ENCODE data around the gene CERS6. TPM values are rescaled to one million over a fixed set of nuclear protein-coding genes. Genes with fewer than 3 reads are reported as not detected.

Gene CERS6
- total RNA-seq, 1 donor from 2014 or later: 30.9 TPM

DNA sequence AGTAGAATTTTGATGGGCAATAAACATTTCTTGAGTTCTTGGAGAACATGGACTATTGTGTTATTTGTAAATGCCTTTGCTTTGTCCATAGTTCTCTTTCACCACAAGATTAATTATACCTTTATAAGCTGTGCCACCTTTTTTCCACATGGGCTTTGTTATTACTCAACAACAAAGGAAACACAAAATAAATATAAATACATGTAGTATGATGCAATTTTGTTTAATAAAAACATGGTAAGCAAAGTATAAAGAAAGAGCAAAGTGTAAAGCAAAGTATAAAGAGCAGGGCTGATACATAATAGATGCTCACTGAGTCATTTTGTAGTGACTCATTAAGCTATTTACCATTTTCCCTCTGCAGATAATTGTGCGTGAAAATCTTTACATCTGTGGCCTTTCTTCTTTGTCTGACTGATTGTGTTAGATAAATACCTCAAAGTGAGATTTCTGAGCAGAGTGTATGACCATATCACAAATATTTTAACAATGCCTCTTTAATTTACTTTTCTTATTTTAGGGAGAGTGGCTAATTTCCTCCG, 80.9 kb downstream of the CERS6 start:
- Mint-ChIP-seq H3K27me3 (ENCODE audit: unreplicated experiment) (no peaks in the 10 kb centered on the region), H3K4me3 (ENCODE audit: unreplicated experiment) (no peak overlapping the region), H3K27ac (ENCODE audit: unreplicated experiment) (peak overlapping the region; percentile 38), H3K36me3 (ENCODE audit: unreplicated experiment) (peaks cover 12% of the 10 kb centered on the region), H3K9me3 (ENCODE audit: unreplicated experiment) (peaks cover 16% of the 10 kb centered on the region), H3K4me1 (ENCODE audit: unreplicated experiment) (peaks cover 42% of the 10 kb centered on the region)
- no peak for DNase-seq (ENCODE audit: extremely low spot score, unreplicated experiment)
- TF ChIP-seq, protein P1, sequence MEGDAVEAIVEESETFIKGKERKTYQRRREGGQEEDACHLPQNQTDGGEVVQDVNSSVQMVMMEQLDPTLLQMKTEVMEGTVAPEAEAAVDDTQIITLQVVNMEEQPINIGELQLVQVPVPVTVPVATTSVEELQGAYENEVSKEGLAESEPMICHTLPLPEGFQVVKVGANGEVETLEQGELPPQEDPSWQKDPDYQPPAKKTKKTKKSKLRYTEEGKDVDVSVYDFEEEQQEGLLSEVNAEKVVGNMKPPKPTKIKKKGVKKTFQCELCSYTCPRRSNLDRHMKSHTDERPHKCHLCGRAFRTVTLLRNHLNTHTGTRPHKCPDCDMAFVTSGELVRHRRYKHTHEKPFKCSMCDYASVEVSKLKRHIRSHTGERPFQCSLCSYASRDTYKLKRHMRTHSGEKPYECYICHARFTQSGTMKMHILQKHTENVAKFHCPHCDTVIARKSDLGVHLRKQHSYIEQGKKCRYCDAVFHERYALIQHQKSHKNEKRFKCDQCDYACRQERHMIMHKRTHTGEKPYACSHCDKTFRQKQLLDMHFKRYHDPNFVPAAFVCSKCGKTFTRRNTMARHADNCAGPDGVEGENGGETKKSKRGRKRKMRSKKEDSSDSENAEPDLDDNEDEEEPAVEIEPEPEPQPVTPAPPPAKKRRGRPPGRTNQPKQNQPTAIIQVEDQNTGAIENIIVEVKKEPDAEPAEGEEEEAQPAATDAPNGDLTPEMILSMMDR (IDR thresholded peaks at IDR 0.05): no peak

GRCh38 chr2:168538133-168538532, 82.1 kb downstream of the CERS6 start:
- no peak overlapping the region for H3K27ac Mint-ChIP-seq (ENCODE audit: unreplicated experiment)
- no peaks in the 10 kb centered on the region for H3K27me3 Mint-ChIP-seq (ENCODE audit: unreplicated experiment)
- peaks cover 12% of the 10 kb centered on the region for H3K36me3 Mint-ChIP-seq (ENCODE audit: unreplicated experiment)
- TF ChIP-seq, protein P1 (IDR thresholded peaks at IDR 0.05): no peak
- H3K4me3 Mint-ChIP-seq (ENCODE audit: unreplicated experiment): no peak overlapping the region
- H3K4me1 Mint-ChIP-seq (ENCODE audit: unreplicated experiment): peaks cover 39% of the 10 kb centered on the region
- no peak for DNase-seq (ENCODE audit: extremely low spot score, unreplicated experiment)
- peaks cover 16% of the 10 kb centered on the region for H3K9me3 Mint-ChIP-seq (ENCODE audit: unreplicated experiment)

DNA sequence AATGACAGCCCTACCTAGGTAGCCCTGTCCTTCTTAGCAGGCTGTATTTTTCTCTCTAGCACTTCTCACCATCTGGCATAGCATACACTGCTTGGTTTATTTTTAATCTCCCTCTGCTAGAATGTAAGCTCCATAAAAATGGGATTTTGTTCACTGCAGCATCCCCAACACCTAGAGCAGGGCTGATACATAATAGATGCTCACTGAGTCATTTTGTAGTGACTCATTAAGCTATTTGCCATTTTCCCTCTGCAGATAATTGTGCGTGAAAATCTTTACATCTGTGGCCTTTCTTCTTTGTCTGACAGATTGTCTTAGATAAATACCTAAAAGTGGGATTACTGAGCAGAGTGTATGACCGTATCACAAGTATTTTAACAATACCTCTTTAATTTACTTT, 82.5 kb downstream of the CERS6 start:
- DNase-seq (ENCODE audit: extremely low spot score, unreplicated experiment): no peak
- Mint-ChIP-seq H3K9me3 (ENCODE audit: unreplicated experiment) (peaks cover 16% of the 10 kb centered on the region), H3K36me3 (ENCODE audit: unreplicated experiment) (peaks cover 12% of the 10 kb centered on the region), H3K27ac (ENCODE audit: unreplicated experiment) (no peak overlapping the region), H3K4me1 (ENCODE audit: unreplicated experiment) (peaks cover 36% of the 10 kb centered on the region), H3K4me3 (ENCODE audit: unreplicated experiment) (no peak overlapping the region), H3K27me3 (ENCODE audit: unreplicated experiment) (no peaks in the 10 kb centered on the region)
- TF ChIP-seq, protein P1 (IDR thresholded peaks at IDR 0.05): no peak

- Mint-ChIP-seq H3K4me3 (ENCODE audit: unreplicated experiment) (no peak overlapping the region), H3K36me3 (ENCODE audit: unreplicated experiment) (peaks cover 7% of the 10 kb centered on the region), H3K27ac (ENCODE audit: unreplicated experiment) (no peak overlapping the region), H3K27me3 (ENCODE audit: unreplicated experiment) (no peaks in the 10 kb centered on the region), H3K4me1 (ENCODE audit: unreplicated experiment) (peaks cover 30% of the 10 kb centered on the region), H3K9me3 (ENCODE audit: unreplicated experiment) (peaks cover 16% of the 10 kb centered on the region)
- no peak for DNase-seq (ENCODE audit: extremely low spot score, unreplicated experiment)
- TF ChIP-seq, protein P1 (IDR thresholded peaks at IDR 0.05): no peak
Measured at GRCh38 chr2:168539945-168540344, 83.9 kb downstream of the CERS6 start.

DNA sequence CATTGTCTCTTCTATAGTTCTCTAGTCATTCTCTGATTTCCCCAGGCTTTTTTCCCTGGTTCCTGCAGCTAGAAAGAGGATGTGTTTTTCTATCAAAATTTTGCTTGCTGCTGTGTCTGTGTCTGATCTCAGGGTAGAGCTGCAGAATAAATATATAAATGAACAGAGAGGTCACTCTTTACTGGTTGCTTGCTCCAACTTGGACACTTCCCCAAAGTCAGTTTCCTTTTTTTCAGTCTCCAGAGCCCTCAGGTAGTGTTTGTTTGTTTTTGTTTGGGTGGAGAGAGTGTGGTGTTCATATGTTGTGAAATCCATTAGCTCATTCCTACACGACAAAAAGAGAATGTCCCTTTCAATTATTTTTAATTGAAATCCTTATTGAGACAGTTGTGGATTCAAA, 85.8 kb downstream of the CERS6 start:
- no peaks in the 10 kb centered on the region for H3K27me3 Mint-ChIP-seq (ENCODE audit: unreplicated experiment)
- H3K4me3 Mint-ChIP-seq (ENCODE audit: unreplicated experiment): no peak overlapping the region
- TF ChIP-seq, protein P1 (IDR thresholded peaks at IDR 0.05): no peak
- no peak for DNase-seq (ENCODE audit: extremely low spot score, unreplicated experiment)
- H3K4me1 Mint-ChIP-seq (ENCODE audit: unreplicated experiment): peaks cover 30% of the 10 kb centered on the region
- H3K36me3 Mint-ChIP-seq (ENCODE audit: unreplicated experiment): peaks cover 7% of the 10 kb centered on the region
- H3K27ac Mint-ChIP-seq (ENCODE audit: unreplicated experiment): no peak overlapping the region
- H3K9me3 Mint-ChIP-seq (ENCODE audit: unreplicated experiment): peaks cover 11% of the 10 kb centered on the region
